ENCODE data around the gene CD300LF. TPM values are rescaled to one million over a fixed set of nuclear protein-coding genes. Genes with fewer than 3 reads are reported as not detected.

CD300LF gene
- total and polyA plus RNA-seq, 2 donors (not counting 1 experiment from before 2014, with no cell fraction given), result 0.52 to 1.1 TPM

- Histone ChIP-seq H2AFZ (ENCODE audit: insufficient read depth, low read depth, low read length, poor library complexity, severe bottlenecking) (peak overlapping the region; percentile 35), H3K27ac (ENCODE audit: low read length in 2 of 2) (peak overlapping the region; percentile 34 to 59), H3K36me3 (replicated peaks in 1 of 2; ENCODE audit: control extremely low read depth in 1 of 2, control insufficient read depth in 1 of 2, extremely low read depth in 1 of 2, insufficient read depth in 2 of 2, low read length in 1 of 2) (no peaks in the 10 kb centered on the region), H3K4me1 (ENCODE audit: control insufficient read depth in 2 of 2, insufficient read depth in 2 of 2, low read length in 2 of 2) (peaks cover 15 to 18% of the 10 kb centered on the region in 2 donors), H3K27me3 (replicated peaks in 1 of 4; ENCODE audit: control extremely low read depth in 1 of 4, control insufficient read depth in 3 of 4, insufficient read depth in 4 of 4, low read length in 3 of 4) (peaks cover 0 to 7% (median 0%) of the 10 kb centered on the region in 4 experiments), H3K9me3 (ENCODE audit: control extremely low read depth in 1 of 3, control insufficient read depth in 2 of 3, insufficient read depth in 1 of 3, low read length in 2 of 3) (no peaks in the 10 kb centered on the region), H3K4me3 (ENCODE audit: control extremely low read depth in 1 of 5, extremely low read depth in 1 of 5, insufficient read depth in 1 of 5, low read depth in 2 of 5, low read length in 4 of 5) (no peak overlapping the region), H3K9ac (ENCODE audit: low read length) (no peak overlapping the region), H4K20me1 (ENCODE audit: control insufficient read depth, insufficient read depth, low read length, poor library complexity, severe bottlenecking) (no peaks in the 10 kb centered on the region), H3K4me2 (replicated peaks; ENCODE audit: low read depth, low read length, poor library complexity, severe bottlenecking) (peak overlapping the region; percentile 42), H3K79me2 (ENCODE audit: control insufficient read depth, insufficient read depth, low read length) (no peaks in the 10 kb centered on the region)
- peaks cover 21% of the 10 kb centered on the region for H3K4me1 Mint-ChIP-seq
- no peaks in the 10 kb centered on the region for H3K9me3 Mint-ChIP-seq (ENCODE audit: insufficient read depth)
- peak overlapping the region; percentile 78 for H3K27ac Mint-ChIP-seq
- peak; percentile 47 for DNase-seq
- ATAC-seq (ENCODE audit: low read depth), result peak; percentile 39
- whole genome bisulfite sequencing (ENCODE audit: insufficient coverage), result 65% methylated on average over 6 of the region's 12 CpGs
- CTCF ChIA-PET, result interaction anchor here (0.7 kb wide), 1 partner anchor 1408 kb away, joined by 3 read pairs; no protein-coding TSS in a partner anchor
- intact Hi-C loops (cut with micrococcal nuclease), result loop anchor here (2.0 kb wide), 1 partner anchor 56 kb away; no protein-coding TSS in a partner anchor
- peaks cover 6% of the 10 kb centered on the region for H3K27me3 Mint-ChIP-seq
- POLR2A ChIA-PET, result interaction anchor here (0.6 kb wide), 1 partner anchor 31 kb away, joined by 9 read pairs; no protein-coding TSS in a partner anchor
- TF ChIP-seq CTCF (IDR thresholded peaks at IDR 0.05), result no peak
- TF ChIP-seq EZH2 (IDR thresholded peaks at IDR 0.05; ENCODE audit: borderline replicate concordance, insufficient read depth, low read depth, low read length, poor library complexity, severe bottlenecking), result no peak
- H3K4me3 Mint-ChIP-seq, result no peak overlapping the region
Observed at GRCh38 chr17:74713171-74713755, 540 bp upstream of the CD300LF start.

- ChIA-PET POLR2A (no interaction called here), CTCF (interaction anchor here (1.4 kb wide), 1 partner anchor 55 kb away, joined by 3 read pairs; no protein-coding TSS in a partner anchor)
- Mint-ChIP-seq H3K4me1 (peaks cover 21% of the 10 kb centered on the region), H3K9me3 (ENCODE audit: insufficient read depth) (no peaks in the 10 kb centered on the region), H3K27me3 (peaks cover 6% of the 10 kb centered on the region), H3K4me3 (no peak overlapping the region), H3K27ac (no peak overlapping the region)
- H3K79me2 ChIP-seq (ENCODE audit: control insufficient read depth, insufficient read depth, low read length), result no peaks in the 10 kb centered on the region
- H3K4me3 ChIP-seq (ENCODE audit: control extremely low read depth in 1 of 5, extremely low read depth in 1 of 5, insufficient read depth in 1 of 5, low read depth in 2 of 5, low read length in 4 of 5), result peak overlapping the region in 1 of 5 experiments; percentile 32
- H2AFZ ChIP-seq (ENCODE audit: insufficient read depth, low read depth, low read length, poor library complexity, severe bottlenecking), result peak overlapping the region; percentile 35
- H3K9me3 ChIP-seq (ENCODE audit: control extremely low read depth in 1 of 3, control insufficient read depth in 2 of 3, insufficient read depth in 1 of 3, low read length in 2 of 3), result no peaks in the 10 kb centered on the region
- no peaks in the 10 kb centered on the region for H4K20me1 ChIP-seq (ENCODE audit: control insufficient read depth, insufficient read depth, low read length, poor library complexity, severe bottlenecking)
- no peak overlapping the region for H3K9ac ChIP-seq (ENCODE audit: low read length)
- TF ChIP-seq CTCF (IDR thresholded peaks at IDR 0.05) (no peak), EZH2 (IDR thresholded peaks at IDR 0.05; ENCODE audit: borderline replicate concordance, insufficient read depth, low read depth, low read length, poor library complexity, severe bottlenecking) (no peak)
- H3K4me2 ChIP-seq (replicated peaks; ENCODE audit: low read depth, low read length, poor library complexity, severe bottlenecking), result peak overlapping the region; percentile 42
- intact Hi-C loops (cut with micrococcal nuclease), result loop anchor here (2.0 kb wide), 1 partner anchor 56 kb away; no protein-coding TSS in a partner anchor
- 52% methylated on average over 6 of the region's 7 CpGs for WGBS (ENCODE audit: insufficient coverage)
- no peak for ATAC-seq (ENCODE audit: low read depth)
- peaks cover 15 to 18% of the 10 kb centered on the region in 2 donors for H3K4me1 ChIP-seq (ENCODE audit: control insufficient read depth in 2 of 2, insufficient read depth in 2 of 2, low read length in 2 of 2)
- DNase-seq, result no peak
- peaks cover 0 to 7% (median 0%) of the 10 kb centered on the region in 4 experiments for H3K27me3 ChIP-seq (replicated peaks in 1 of 4; ENCODE audit: control extremely low read depth in 1 of 4, control insufficient read depth in 3 of 4, insufficient read depth in 4 of 4, low read length in 3 of 4)
- H3K36me3 ChIP-seq (replicated peaks in 1 of 2; ENCODE audit: control extremely low read depth in 1 of 2, control insufficient read depth in 1 of 2, extremely low read depth in 1 of 2, insufficient read depth in 2 of 2, low read length in 1 of 2), result no peaks in the 10 kb centered on the region
- H3K27ac ChIP-seq (ENCODE audit: low read length in 2 of 2), result peak overlapping the region in 1 of 2 donors; percentile 59
Observed at GRCh38 chr17:74712301-74712700, 422 bp downstream of the CD300LF start.

All from B cell (primary cell).